Measurements from ENCODE around the gene PDE4B.

Gene PDE4B

DNA sequence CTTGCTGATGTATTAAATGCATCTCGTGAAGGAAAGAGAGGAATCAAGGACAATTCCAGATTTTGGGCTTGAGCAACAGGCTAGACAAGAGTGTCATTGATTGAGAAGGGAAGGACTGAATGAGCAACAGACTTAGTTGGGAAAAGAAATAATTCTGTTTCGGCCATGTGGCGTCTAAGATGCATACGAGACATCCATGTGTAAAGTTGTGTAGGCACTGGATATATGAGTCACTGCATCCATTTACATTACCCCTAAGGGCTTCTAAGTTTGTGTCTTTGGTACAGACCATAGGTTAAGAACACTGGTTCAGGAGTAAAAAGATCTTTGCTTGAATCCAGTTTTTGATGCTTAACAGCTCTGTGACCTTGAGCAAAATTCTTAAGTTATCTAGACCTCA is 434.3 kb downstream of the PDE4B start:
- no peaks in the 10 kb centered on the region for H3K36me3 ChIP-seq
- no peaks in the 10 kb centered on the region for H3K4me1 ChIP-seq (ENCODE audit: control insufficient read depth in 1 of 2, insufficient read depth in 1 of 2, low read depth in 1 of 2, low read length in 1 of 2)
- H3K9me3 ChIP-seq = no peaks in the 10 kb centered on the region
- H3K27me3 ChIP-seq = no peaks in the 10 kb centered on the region
- H3K27ac ChIP-seq = no peak overlapping the region
- no peak overlapping the region for H3K4me3 ChIP-seq (ENCODE audit: low read depth in 1 of 2, low read length in 1 of 2)
- TF ChIP-seq, protein P1, sequence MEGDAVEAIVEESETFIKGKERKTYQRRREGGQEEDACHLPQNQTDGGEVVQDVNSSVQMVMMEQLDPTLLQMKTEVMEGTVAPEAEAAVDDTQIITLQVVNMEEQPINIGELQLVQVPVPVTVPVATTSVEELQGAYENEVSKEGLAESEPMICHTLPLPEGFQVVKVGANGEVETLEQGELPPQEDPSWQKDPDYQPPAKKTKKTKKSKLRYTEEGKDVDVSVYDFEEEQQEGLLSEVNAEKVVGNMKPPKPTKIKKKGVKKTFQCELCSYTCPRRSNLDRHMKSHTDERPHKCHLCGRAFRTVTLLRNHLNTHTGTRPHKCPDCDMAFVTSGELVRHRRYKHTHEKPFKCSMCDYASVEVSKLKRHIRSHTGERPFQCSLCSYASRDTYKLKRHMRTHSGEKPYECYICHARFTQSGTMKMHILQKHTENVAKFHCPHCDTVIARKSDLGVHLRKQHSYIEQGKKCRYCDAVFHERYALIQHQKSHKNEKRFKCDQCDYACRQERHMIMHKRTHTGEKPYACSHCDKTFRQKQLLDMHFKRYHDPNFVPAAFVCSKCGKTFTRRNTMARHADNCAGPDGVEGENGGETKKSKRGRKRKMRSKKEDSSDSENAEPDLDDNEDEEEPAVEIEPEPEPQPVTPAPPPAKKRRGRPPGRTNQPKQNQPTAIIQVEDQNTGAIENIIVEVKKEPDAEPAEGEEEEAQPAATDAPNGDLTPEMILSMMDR (IDR thresholded peaks at IDR 0.05) = no peak

DNA sequence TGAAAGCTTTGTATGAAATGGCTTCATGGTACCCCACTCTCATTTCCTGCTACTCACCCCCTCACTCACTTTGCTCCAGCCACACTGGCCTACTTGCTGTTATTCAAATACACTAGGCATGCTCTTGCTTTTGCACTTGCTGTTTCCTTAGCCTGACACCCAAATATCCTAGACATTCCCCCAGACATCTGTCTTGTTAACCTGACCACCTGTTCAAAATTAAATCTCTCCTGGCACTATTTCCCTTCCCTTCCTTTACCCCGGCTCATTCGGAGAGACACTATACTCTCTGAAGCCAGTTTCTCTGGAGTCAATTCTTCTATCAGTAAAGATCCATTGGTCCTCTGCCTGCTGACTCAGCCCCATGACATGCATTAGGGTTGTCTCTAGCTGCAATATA is 435.3 kb downstream of the PDE4B start:
- H3K4me3 ChIP-seq (ENCODE audit: low read depth in 1 of 2, low read length in 1 of 2) = no peak overlapping the region
- H3K27me3 ChIP-seq = no peaks in the 10 kb centered on the region
- TF ChIP-seq, protein P1 (IDR thresholded peaks at IDR 0.05) = no peak
- H3K36me3 ChIP-seq = no peaks in the 10 kb centered on the region
- no peak overlapping the region for H3K27ac ChIP-seq
- H3K9me3 ChIP-seq = no peaks in the 10 kb centered on the region
- no peaks in the 10 kb centered on the region for H3K4me1 ChIP-seq (ENCODE audit: control insufficient read depth in 1 of 2, insufficient read depth in 1 of 2, low read depth in 1 of 2, low read length in 1 of 2)

DNA sequence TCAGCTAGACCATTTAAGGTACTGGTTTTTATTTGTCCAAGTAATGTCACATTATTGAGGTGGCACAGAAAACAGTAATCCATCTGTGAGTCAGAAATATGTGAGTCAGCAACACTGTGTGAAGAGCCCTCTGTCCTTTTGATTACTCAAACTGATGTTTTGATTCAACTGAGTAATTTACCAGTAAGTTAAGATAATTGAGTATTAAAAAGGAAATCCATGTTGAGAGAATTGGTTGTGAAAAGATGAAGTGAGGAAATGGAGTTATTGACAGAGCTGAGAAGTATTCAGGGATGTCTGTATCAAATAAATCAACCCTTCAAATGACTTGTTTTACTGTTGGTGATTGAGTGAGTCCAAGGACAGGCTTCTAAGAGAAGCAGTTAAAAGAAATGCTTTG is 438.5 kb downstream of the PDE4B start:
- Histone ChIP-seq H3K36me3 (no peaks in the 10 kb centered on the region), H3K27ac (no peak overlapping the region), H3K4me1 (ENCODE audit: control insufficient read depth in 1 of 2, insufficient read depth in 1 of 2, low read depth in 1 of 2, low read length in 1 of 2) (no peaks in the 10 kb centered on the region), H3K27me3 (no peaks in the 10 kb centered on the region), H3K4me3 (ENCODE audit: low read depth in 1 of 2, low read length in 1 of 2) (no peak overlapping the region), H3K9me3 (no peaks in the 10 kb centered on the region)
- TF ChIP-seq, protein P1 (IDR thresholded peaks at IDR 0.05) = no peak

DNA sequence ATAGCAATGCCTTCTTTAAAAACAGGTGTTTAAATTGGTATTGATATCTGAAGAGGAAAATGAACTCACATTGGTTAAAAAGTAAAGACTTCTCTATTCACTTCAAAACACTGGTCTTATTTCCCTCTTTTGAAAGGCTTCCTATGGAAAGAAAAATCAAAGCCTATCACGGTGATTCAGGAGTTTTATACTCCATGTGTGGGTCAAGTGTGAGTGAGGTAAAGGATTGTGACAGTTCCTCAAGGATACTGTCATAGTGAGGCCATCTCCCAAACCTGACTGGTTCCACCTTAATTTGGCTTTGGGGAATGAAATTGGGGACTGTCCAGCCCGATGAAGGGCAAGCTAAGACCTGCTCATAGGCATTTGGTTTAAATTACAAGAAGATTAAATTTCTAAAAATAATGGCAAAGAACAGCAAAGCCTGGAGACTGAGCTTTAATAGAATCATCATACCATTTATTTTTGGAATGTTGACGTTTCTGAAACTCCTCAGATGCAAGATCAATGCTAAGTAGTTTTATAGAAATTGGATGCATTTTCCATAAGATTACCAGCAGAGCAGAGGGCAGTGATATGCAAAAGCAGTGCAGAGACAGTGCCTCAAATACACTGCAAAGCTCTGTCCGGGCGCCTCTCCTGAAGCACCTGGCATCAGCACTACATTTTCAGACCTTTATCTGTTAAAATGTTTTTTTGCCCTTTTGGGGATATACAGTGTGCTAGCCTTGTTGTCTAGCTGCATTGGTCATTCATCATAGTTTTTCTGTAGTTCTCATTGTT is 439.2 kb downstream of the PDE4B start:
- Histone ChIP-seq H3K27ac (no peak overlapping the region), H3K9me3 (no peaks in the 10 kb centered on the region), H3K36me3 (no peaks in the 10 kb centered on the region), H3K4me3 (ENCODE audit: low read depth in 1 of 2, low read length in 1 of 2) (no peak overlapping the region), H3K27me3 (no peaks in the 10 kb centered on the region), H3K4me1 (ENCODE audit: control insufficient read depth in 1 of 2, insufficient read depth in 1 of 2, low read depth in 1 of 2, low read length in 1 of 2) (no peaks in the 10 kb centered on the region)
- TF ChIP-seq, protein P1 (IDR thresholded peaks at IDR 0.05) = no peak

DNA sequence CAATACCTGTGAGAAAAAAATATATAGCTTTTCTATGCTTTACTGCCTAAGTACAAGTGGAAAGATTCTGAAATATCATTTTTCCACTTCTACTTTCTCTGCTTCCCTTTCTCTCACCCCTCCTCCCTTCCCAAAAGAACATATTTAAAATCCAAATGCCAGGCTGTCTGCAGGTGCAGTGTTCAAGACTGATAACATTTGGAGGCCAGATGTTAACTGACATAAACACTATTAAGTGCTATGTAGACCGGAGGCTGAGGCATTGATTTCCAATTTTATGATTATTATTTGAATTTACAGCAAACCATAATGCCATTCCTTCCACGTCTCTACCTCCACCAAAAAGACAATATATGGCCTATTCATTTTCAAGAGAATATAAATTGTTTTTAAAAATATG is 444.3 kb downstream of the PDE4B start:
- Histone ChIP-seq H3K9me3 (no peaks in the 10 kb centered on the region), H3K27ac (no peak overlapping the region), H3K4me1 (ENCODE audit: control insufficient read depth in 1 of 2, insufficient read depth in 1 of 2, low read depth in 1 of 2, low read length in 1 of 2) (no peaks in the 10 kb centered on the region), H3K36me3 (no peaks in the 10 kb centered on the region), H3K27me3 (no peaks in the 10 kb centered on the region), H3K4me3 (ENCODE audit: low read depth in 1 of 2, low read length in 1 of 2) (no peak overlapping the region)
- TF ChIP-seq, protein P1 (IDR thresholded peaks at IDR 0.05) = no peak

All from neutrophil (primary cell).